NB4 (cell line): Measurements from ENCODE around the gene HACD3.
"Not testable (repeated sequence)": the region's sequence is repeated elsewhere in the genome, so short reads cannot be mapped to it uniquely, and the experiment has no call there.

Source experiments
- DNase-seq: peaks from one replicate; pipeline ENCODE4 v3.0.0; 2010; ENCODE audit warnings: low read depth
- H3K4me3 ChIP-seq: one replicate; pipeline ENCODE4 v1.5.1; 2011; ENCODE audit warnings: mild to moderate bottlenecking, low read depth, low read length, moderate library complexity
- MAX ChIP-seq: IDR thresholded peaks from 2 replicates; pipeline ENCODE4 v1.6.1; 2011; ENCODE audit warnings: low read depth, low read length
- MYC ChIP-seq: IDR thresholded peaks from 2 replicates; pipeline ENCODE4 v1.6.1; 2011; ENCODE audit warnings: low read depth, low read length
- POLR2A ChIP-seq: IDR thresholded peaks from 2 replicates; pipeline ENCODE4 v1.6.1; 2011; ENCODE audit warnings: mild to moderate bottlenecking; ENCODE audit not compliant: insufficient read length; ENCODE audit errors: extremely low read depth
- TF ChIP-seq, protein P1 (sequence below): IDR thresholded peaks from one replicate; pipeline ENCODE4 v1.5.1; 2012; ENCODE audit warnings: low read depth, low read length

The HACD3 gene

DNA sequence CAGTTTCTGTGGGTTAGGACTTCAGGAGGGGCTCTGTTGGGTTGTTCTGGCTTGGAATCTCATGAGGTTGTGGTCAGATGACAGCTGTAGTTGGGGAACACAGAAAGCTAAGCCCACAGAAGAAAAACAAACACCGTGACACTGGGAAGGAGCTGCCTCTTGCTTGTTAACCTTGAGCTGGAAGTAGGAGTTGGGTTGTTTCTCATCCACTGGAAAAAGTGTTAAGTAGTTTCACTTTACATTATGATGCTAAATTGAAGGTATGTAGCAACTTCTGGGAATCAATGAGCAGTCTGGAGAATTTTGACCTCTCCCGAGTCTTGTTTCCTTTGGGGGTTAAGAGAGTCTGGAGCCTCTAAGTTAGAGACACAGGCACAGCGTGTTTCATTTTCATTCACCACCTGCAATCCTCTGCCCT is 20.4 kb downstream of the HACD3 start:
- TF ChIP-seq MAX (no peak), MYC (no peak), POLR2A (no peak)
- TF ChIP-seq, protein P1, sequence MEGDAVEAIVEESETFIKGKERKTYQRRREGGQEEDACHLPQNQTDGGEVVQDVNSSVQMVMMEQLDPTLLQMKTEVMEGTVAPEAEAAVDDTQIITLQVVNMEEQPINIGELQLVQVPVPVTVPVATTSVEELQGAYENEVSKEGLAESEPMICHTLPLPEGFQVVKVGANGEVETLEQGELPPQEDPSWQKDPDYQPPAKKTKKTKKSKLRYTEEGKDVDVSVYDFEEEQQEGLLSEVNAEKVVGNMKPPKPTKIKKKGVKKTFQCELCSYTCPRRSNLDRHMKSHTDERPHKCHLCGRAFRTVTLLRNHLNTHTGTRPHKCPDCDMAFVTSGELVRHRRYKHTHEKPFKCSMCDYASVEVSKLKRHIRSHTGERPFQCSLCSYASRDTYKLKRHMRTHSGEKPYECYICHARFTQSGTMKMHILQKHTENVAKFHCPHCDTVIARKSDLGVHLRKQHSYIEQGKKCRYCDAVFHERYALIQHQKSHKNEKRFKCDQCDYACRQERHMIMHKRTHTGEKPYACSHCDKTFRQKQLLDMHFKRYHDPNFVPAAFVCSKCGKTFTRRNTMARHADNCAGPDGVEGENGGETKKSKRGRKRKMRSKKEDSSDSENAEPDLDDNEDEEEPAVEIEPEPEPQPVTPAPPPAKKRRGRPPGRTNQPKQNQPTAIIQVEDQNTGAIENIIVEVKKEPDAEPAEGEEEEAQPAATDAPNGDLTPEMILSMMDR: no peak

GRCh38 chr15:65551183-65551582 is 20.9 kb downstream of the HACD3 start:
- DNase-seq: no peak
- TF ChIP-seq POLR2A (no peak), MAX (no peak), MYC (no peak)
- TF ChIP-seq, protein P1: no peak
- no peak overlapping the region for H3K4me3 ChIP-seq

More for the DNA sequence above, 20.4 kb downstream of the HACD3 start:
- H3K4me3 ChIP-seq: no peak overlapping the region
- DNase-seq: no peak

DNA sequence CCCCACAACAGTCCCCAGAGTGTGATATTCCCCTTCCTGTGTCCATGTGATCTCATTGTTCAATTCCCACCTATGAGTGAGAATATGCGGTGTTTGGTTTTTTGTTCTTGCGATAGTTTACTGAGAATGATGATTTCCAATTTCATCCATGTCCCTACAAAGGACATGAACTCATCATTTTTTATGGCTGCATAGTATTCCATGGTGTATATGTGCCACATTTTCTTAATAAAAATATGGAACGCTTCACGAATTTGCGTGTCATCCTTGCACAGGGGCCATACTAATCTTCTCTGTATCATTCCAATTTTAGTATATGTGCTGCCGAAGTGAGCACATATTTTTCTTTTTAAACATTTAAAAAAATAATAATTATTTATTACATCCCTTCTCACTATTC is 22.6 kb downstream of the HACD3 start:
- not testable (repeated sequence) for H3K4me3 ChIP-seq

GRCh38 chr15:65553691-65554090 is 23.4 kb downstream of the HACD3 start:
- TF ChIP-seq, protein P1: no peak
- no peak for TF ChIP-seq POLR2A
- no peak for TF ChIP-seq MYC
- no peak for TF ChIP-seq MAX
- no peak overlapping the region for H3K4me3 ChIP-seq
- DNase-seq: no peak

More for the DNA sequence above, 22.6 kb downstream of the HACD3 start:
- not testable (repeated sequence) for DNase-seq

- TF ChIP-seq, protein P1: no peak
- TF ChIP-seq POLR2A: no peak
- no peak for TF ChIP-seq MYC
- TF ChIP-seq MAX: no peak
- no peak overlapping the region for H3K4me3 ChIP-seq
These were observed 26.4 kb downstream of the HACD3 start for GRCh38 chr15:65556622-65557021.

DNA sequence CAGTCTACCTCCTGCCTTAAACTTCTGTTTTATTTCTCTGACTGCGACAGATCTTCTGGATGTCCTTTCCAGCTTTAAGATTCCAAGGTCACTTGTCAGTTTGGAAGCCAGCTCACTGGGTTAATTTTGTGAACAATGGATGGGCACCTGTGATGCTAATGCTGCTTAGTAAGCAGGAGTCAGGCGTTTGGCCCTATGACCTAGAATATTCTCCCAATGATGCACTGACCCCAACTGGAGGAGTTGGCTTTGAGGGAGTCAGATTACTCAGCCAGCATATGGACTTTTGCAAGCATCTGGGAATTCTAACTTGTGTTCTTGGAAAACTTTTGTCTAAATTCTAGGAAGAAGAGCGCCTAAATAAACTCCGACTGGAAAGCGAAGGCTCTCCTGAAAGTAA is 28.1 kb downstream of the HACD3 start:
- TF ChIP-seq MYC (no peak), POLR2A (no peak), MAX (no peak)
- TF ChIP-seq, protein P1: no peak
- no peak overlapping the region for H3K4me3 ChIP-seq
- no peak for DNase-seq

More at GRCh38 chr15:65556622-65557021, 26.4 kb downstream of the HACD3 start:
- no peak for DNase-seq
